ENCODE results near the gene CTH. TPM values are rescaled to one million over a fixed set of nuclear protein-coding genes. Genes with fewer than 3 reads are reported as not detected.

Gene CTH
- total and polyA plus RNA-seq, 2 of the 13 experiments (the other 11 are each of a cell fraction or from before 2014, with no cell fraction given), result 8.7 to 19.7 TPM

GRCh38 chr1:70392626-70393025, 18.4 kb upstream of the CTH start (continued):
- TF ChIP-seq PATZ1 (CRISPR knock-in tag; IDR thresholded peaks at IDR 0.05), result no peak

GRCh38 chr1:70396607-70397006, 14.5 kb upstream of the CTH start:
- POLR2A ChIA-PET, result no interaction called here

More at GRCh38 chr1:70396607-70397006, 14.5 kb upstream of the CTH start:
- peaks cover 0 to 6% of the 10 kb centered on the region in 2 experiments; a peak in 1 of 5 replicates for H3K27me3 ChIP-seq (ENCODE audit: control insufficient read depth in 1 of 2, insufficient read depth in 2 of 2, low read length in 2 of 2)
- in situ Hi-C loops (cut with HindIII; ENCODE audit: extremely low pct_ligation_motif_present, low pct_unique_long_range_greater_than_20kb), result no loop called here
- BruUV-seq (replicated peaks), result no TSS peak
- ATAC-seq (no peak), DNase-seq (ENCODE audit: low spot score) (no peak), FAIRE-seq (no peak)
- H3K9me3 ChIP-seq (ENCODE audit: low read length), result no peaks in the 10 kb centered on the region
- no peak overlapping the region for H3K4me3 ChIP-seq (replicated peaks in 1 of 3; ENCODE audit: insufficient read depth in 1 of 3, low read depth in 2 of 3, low read length in 3 of 3)
- no peak overlapping the region for H2AFZ ChIP-seq (ENCODE audit: low read length)
- intact Hi-C loops (cut with micrococcal nuclease; ENCODE audit: unreplicated experiment), result no loop called here
- H3K79me2 ChIP-seq (ENCODE audit: insufficient read depth, low read length), result no peaks in the 10 kb centered on the region
- CTCF ChIA-PET (ENCODE audit: low intra/inter-chr PET ratio, low total read pairs), result no interaction called here
- TF ChIP-seq ZBTB40 (IDR thresholded peaks at IDR 0.05), result no peak
- TF ChIP-seq ZBTB40 (CRISPR knock-in tag; IDR thresholded peaks at IDR 0.05), result no peak
- no peak for TF ChIP-seq ZSCAN5A (CRISPR knock-in tag; IDR thresholded peaks at IDR 0.05; ENCODE audit: borderline replicate concordance)
- TF ChIP-seq NCOA1 (CRISPR knock-in tag; IDR thresholded peaks at IDR 0.05), result no peak
- 0% methylated on average over 2 of the region's 2 CpGs for WGBS (ENCODE audit: low lambda C conversion rate)
- no peak overlapping the region for H3K9ac ChIP-seq (ENCODE audit: insufficient read depth, low read depth, low read length)
- no peak overlapping the region for H3K27ac ChIP-seq (ENCODE audit: extremely low read length, insufficient read depth, low read length)
- H4K20me1 ChIP-seq (ENCODE audit: insufficient read depth, low read length), result no peaks in the 10 kb centered on the region
- no peaks in the 10 kb centered on the region for H3K36me3 ChIP-seq (replicated peaks in 1 of 2; ENCODE audit: control insufficient read depth in 1 of 2, insufficient read depth in 2 of 2, low read length in 2 of 2)
- no peak overlapping the region for H3K4me2 ChIP-seq (ENCODE audit: low read depth, low read length)
- no peaks in the 10 kb centered on the region for H3K4me1 ChIP-seq (ENCODE audit: insufficient read depth, low read length)

All from HepG2 (cell line).